DOHH2 (cell line): Measurements from ENCODE around the gene BCOR.

ENCODE experiments used
- H3F3A ChIP-seq: fragments of 200-600 bp; sonication (generic), shearing (Covaris generic); 2 replicates; pipeline ENCODE4 v1.6.0; 2016; ENCODE audit warnings: antibody characterized with exemption, mild to moderate bottlenecking; ENCODE audit not compliant: control insufficient read depth, insufficient read depth
- H3K27ac ChIP-seq: fragments of 200-600 bp; sonication (generic); 2 replicates; pipeline ENCODE4 v1.5.1; 2014; ENCODE audit warnings: low read depth, mild to moderate bottlenecking, low read length, moderate library complexity
- H3K27me3 ChIP-seq: fragments of 200-600 bp; sonication (generic); 2 replicates; pipeline ENCODE4 v1.6.1; 2014; ENCODE audit warnings: mild to moderate bottlenecking, low read length, mixed read lengths; ENCODE audit not compliant: control insufficient read depth
- H3K36me3 ChIP-seq: fragments of 200-600 bp; sonication (generic); 2 replicates; pipeline ENCODE4 v1.6.1; 2014; ENCODE audit warnings: mild to moderate bottlenecking, low read length, moderate library complexity, mixed read lengths; ENCODE audit not compliant: control insufficient read depth
- H3K4me1 ChIP-seq: fragments of 200-600 bp; sonication (generic); 2 replicates; pipeline ENCODE4 v1.6.1; 2014; ENCODE audit warnings: mild to moderate bottlenecking, low read length, mixed read lengths; ENCODE audit not compliant: control insufficient read depth
- H3K4me2 ChIP-seq: fragments of 200-600 bp; sonication (generic); 2 replicates; pipeline ENCODE4 v1.6.0; 2014; ENCODE audit warnings: mild to moderate bottlenecking, low read length, moderate library complexity
- H3K4me3 ChIP-seq: fragments of 200-600 bp; sonication (generic); 2 replicates; pipeline ENCODE4 v1.5.1; 2014; ENCODE audit warnings: mild to moderate bottlenecking, low read length, mixed read lengths
- H3K79me2 ChIP-seq: fragments of 200-600 bp; sonication (generic); 2 replicates; pipeline ENCODE4 v1.6.1; 2014; ENCODE audit warnings: mild to moderate bottlenecking, low read length, mixed read lengths; ENCODE audit not compliant: control insufficient read depth
- H3K9me2 ChIP-seq: fragments of 200-600 bp; sonication (generic); replicated peaks from 2 replicates; pipeline ENCODE4 v1.6.1; 2014; ENCODE audit warnings: mild to moderate bottlenecking, low read length, mixed read lengths; ENCODE audit not compliant: control insufficient read depth
- H3K9me3 ChIP-seq: fragments of 200-600 bp; sonication (generic); 2 replicates; pipeline ENCODE4 v1.6.1; 2014; ENCODE audit warnings: antibody characterized with exemption, low read length, mixed read lengths; ENCODE audit not compliant: control insufficient read depth, insufficient read depth
- H4K20me1 ChIP-seq: fragments of 200-600 bp; sonication (generic); 2 replicates; pipeline ENCODE4 v1.6.0; 2014; ENCODE audit warnings: low read depth, mild to moderate bottlenecking, antibody characterized with exemption, low read length, moderate library complexity; ENCODE audit not compliant: control insufficient read depth, insufficient read depth
- CTCF ChIP-seq: fragments of 200-600 bp; sonication (generic); IDR thresholded peaks from one replicate; pipeline ENCODE4 v1.5.1; 2014; ENCODE audit warnings: antibody characterized with exemption, mild to moderate bottlenecking, low read depth, low read length; ENCODE audit not compliant: poor library complexity, severe bottlenecking
- EZH2phosphoT487 ChIP-seq: fragments of 200-600 bp; sonication (generic); IDR thresholded peaks from 2 replicates; pipeline ENCODE4 v1.6.1; 2017; ENCODE audit warnings: borderline replicate concordance, mild to moderate bottlenecking, antibody characterized with exemption, low read length, moderate library complexity, mixed read lengths

Gene BCOR

DNA sequence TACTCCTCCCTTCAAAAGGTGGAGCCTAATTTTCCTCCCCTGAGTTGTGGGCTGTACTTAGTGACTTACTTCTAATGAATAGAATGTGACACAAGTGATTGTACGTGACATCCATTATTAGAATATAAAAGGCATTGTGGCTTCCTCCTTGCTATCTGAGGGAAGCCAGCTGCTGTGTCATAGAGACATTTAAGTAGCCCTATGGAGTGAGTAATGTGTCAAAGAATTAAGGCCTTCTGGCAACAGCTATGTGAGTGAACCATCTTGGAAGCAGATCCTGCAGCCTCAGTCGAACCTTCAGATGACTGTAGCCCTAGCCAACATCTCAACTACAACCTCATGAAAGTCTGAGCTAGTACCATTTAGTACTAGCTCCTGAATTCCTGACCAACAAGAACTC, 76.1 kb downstream of the BCOR start:
- no peaks in the 10 kb centered on the region for H4K20me1 ChIP-seq

DNA sequence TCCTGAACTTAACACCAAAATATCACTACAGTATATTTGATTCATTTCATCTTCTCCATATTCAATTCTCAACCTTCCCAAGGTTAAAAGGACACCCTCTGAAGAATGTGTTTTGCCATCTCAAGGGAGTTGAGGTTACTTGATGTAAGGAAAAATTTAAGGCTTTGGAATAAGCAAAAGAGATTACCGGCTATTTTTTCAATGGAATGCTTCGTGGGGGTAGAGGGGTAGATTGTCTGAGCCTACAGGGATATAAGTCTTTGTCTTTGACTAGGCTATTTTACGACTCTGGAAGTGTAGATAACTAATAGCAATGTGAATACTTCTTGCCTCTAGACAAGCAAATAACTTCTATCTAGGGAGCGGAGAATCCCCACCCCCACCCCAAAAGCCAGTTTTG, 78.2 kb downstream of the BCOR start:
- H3K36me3 ChIP-seq, result no peaks in the 10 kb centered on the region
- TF ChIP-seq CTCF, result no peak
- no peak for TF ChIP-seq EZH2phosphoT487
- no peaks in the 10 kb centered on the region for H3K27me3 ChIP-seq
- no peaks in the 10 kb centered on the region for H3K9me3 ChIP-seq
- 0 out of 2 replicates have a peak, but pooled peaks cover 3% of the 10 kb centered on the region for H3K4me1 ChIP-seq
- H3K4me3 ChIP-seq, result no peak overlapping the region
- no peak overlapping the region for H3K4me2 ChIP-seq
- no peaks in the 10 kb centered on the region for H4K20me1 ChIP-seq
- H3K27ac ChIP-seq, result no peak overlapping the region
- H3K79me2 ChIP-seq, result no peaks in the 10 kb centered on the region
- no peaks in the 10 kb centered on the region for H3F3A ChIP-seq
- no peaks in the 10 kb centered on the region for H3K9me2 ChIP-seq

More for the DNA sequence above, 76.1 kb downstream of the BCOR start:
- H3K4me3 ChIP-seq, result no peak overlapping the region
- no peaks in the 10 kb centered on the region for H3F3A ChIP-seq
- H3K36me3 ChIP-seq, result no peaks in the 10 kb centered on the region
- H3K79me2 ChIP-seq, result no peaks in the 10 kb centered on the region
- H3K4me1 ChIP-seq, result no peaks in the 10 kb centered on the region
- no peak overlapping the region for H3K27ac ChIP-seq
- no peaks in the 10 kb centered on the region for H3K27me3 ChIP-seq
- no peaks in the 10 kb centered on the region for H3K9me3 ChIP-seq
- no peak for TF ChIP-seq EZH2phosphoT487
- no peak for TF ChIP-seq CTCF
- no peaks in the 10 kb centered on the region for H3K9me2 ChIP-seq
- no peak overlapping the region for H3K4me2 ChIP-seq

DNA sequence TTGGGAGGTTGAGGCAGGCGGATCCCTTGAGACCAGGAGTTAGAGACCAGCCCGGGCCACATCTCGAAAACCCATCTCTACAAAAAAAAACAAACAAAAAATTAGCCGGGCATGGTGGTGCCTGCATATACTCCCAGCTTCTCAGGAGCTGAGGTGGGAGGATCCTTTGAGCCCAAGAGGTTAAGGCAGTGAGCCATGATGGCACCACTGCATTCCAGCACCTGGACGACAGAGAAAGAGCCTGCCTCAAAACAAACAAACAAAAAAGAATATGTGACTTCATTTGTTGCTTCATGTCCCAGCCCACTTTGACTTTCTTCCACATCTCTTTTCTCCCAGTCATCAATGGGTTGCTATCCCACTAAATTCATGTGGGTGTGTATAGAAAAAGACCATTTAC, 79.7 kb downstream of the BCOR start:
- no peaks in the 10 kb centered on the region for H3F3A ChIP-seq
- H3K36me3 ChIP-seq, result no peaks in the 10 kb centered on the region
- no peaks in the 10 kb centered on the region for H3K9me2 ChIP-seq
- no peaks in the 10 kb centered on the region for H3K9me3 ChIP-seq
- TF ChIP-seq EZH2phosphoT487 (no peak), CTCF (no peak)
- H3K27me3 ChIP-seq, result peaks cover 10% of the 10 kb centered on the region
- no peak overlapping the region for H3K4me3 ChIP-seq
- H3K79me2 ChIP-seq, result no peaks in the 10 kb centered on the region
- H3K4me1 ChIP-seq, result peaks cover 13% of the 10 kb centered on the region
- H3K4me2 ChIP-seq, result no peak overlapping the region
- no peak overlapping the region for H3K27ac ChIP-seq
- H4K20me1 ChIP-seq, result no peaks in the 10 kb centered on the region

- H3K27me3 ChIP-seq, result peaks cover 23% of the 10 kb centered on the region
- H3K27ac ChIP-seq, result no peak overlapping the region
- H3K9me3 ChIP-seq, result no peaks in the 10 kb centered on the region
- no peak overlapping the region for H3K4me2 ChIP-seq
- no peak overlapping the region for H3K4me3 ChIP-seq
- H4K20me1 ChIP-seq, result no peaks in the 10 kb centered on the region
- H3K36me3 ChIP-seq, result no peaks in the 10 kb centered on the region
- TF ChIP-seq EZH2phosphoT487, result no peak
- no peak for TF ChIP-seq CTCF
- H3K79me2 ChIP-seq, result no peaks in the 10 kb centered on the region
- H3K9me2 ChIP-seq, result no peaks in the 10 kb centered on the region
- H3F3A ChIP-seq, result no peaks in the 10 kb centered on the region
- peaks cover 18% of the 10 kb centered on the region for H3K4me1 ChIP-seq
Measured at GRCh38 chrX:40016749-40017148, 81.0 kb downstream of the BCOR start.
